HUES6 (cell line): Measurements from ENCODE around the gene MICALL1.

Experiments used
- H3K27ac ChIP-seq: 2 replicates; pipeline ENCODE4 v1.7.0; 2013; ENCODE audit warnings: low read depth, mild to moderate bottlenecking, low read length, inconsistent platforms
- H3K27me3 ChIP-seq: 2 replicates; pipeline ENCODE4 v1.6.1; 2013; ENCODE audit warnings: low read length; ENCODE audit not compliant: control insufficient read depth, insufficient read depth
- H3K36me3 ChIP-seq: 2 replicates; pipeline ENCODE4 v1.6.1; 2013; ENCODE audit warnings: low read length; ENCODE audit not compliant: control insufficient read depth, insufficient read depth
- H3K4me1 ChIP-seq: 2 replicates; pipeline ENCODE4 v1.6.1; 2013; ENCODE audit warnings: low read length; ENCODE audit not compliant: control insufficient read depth, insufficient read depth
- H3K4me3 ChIP-seq: 2 replicates; pipeline ENCODE4 v1.5.1; 2013; ENCODE audit warnings: low read depth, low read length
- H3K9ac ChIP-seq: one replicate; pipeline ENCODE4 v1.6.1; 2013; ENCODE audit warnings: mild to moderate bottlenecking, low read length
- H3K9me3 ChIP-seq: 2 replicates; pipeline ENCODE4 v1.6.1; 2013; ENCODE audit warnings: low read depth, low read length; ENCODE audit not compliant: control insufficient read depth, insufficient read depth

The MICALL1 gene

GRCh38 chr22:37907036-37907954 lies 1.2 kb downstream of the MICALL1 start:
- Histone ChIP-seq H3K27ac (no peak overlapping the region), H3K27me3 (no peaks in the 10 kb centered on the region), H3K36me3 (peaks cover 7% of the 10 kb centered on the region), H3K9me3 (no peaks in the 10 kb centered on the region), H3K9ac (peak overlapping the region; percentile 52), H3K4me1 (peaks cover 52% of the 10 kb centered on the region), H3K4me3 (peak overlapping the region; percentile 72)

GRCh38 chr22:37909766-37910165 lies 3.7 kb downstream of the MICALL1 start:
- peaks cover 50% of the 10 kb centered on the region for H3K4me1 ChIP-seq
- no peak overlapping the region for H3K27ac ChIP-seq
- peaks cover 19% of the 10 kb centered on the region for H3K36me3 ChIP-seq

GRCh38 chr22:37910890-37911672 lies 5.0 kb downstream of the MICALL1 start:
- Histone ChIP-seq H3K36me3 (peaks cover 31% of the 10 kb centered on the region), H3K9ac (peak overlapping the region; percentile 57)

More at GRCh38 chr22:37909766-37910165, 3.7 kb downstream of the MICALL1 start:
- Histone ChIP-seq H3K4me3 (no peak overlapping the region), H3K9me3 (no peaks in the 10 kb centered on the region), H3K27me3 (no peaks in the 10 kb centered on the region), H3K9ac (no peak overlapping the region)

GRCh38 chr22:37911697-37912096 lies 5.6 kb downstream of the MICALL1 start:
- H3K9ac ChIP-seq, result no peak overlapping the region
- peaks cover 37% of the 10 kb centered on the region for H3K36me3 ChIP-seq
- H3K27ac ChIP-seq, result peak overlapping the region; percentile 29; the same call in 1 of the 2 replicates
- H3K4me3 ChIP-seq, result no peak overlapping the region
- H3K4me1 ChIP-seq, result peaks cover 40% of the 10 kb centered on the region
- H3K27me3 ChIP-seq, result no peaks in the 10 kb centered on the region
- H3K9me3 ChIP-seq, result no peaks in the 10 kb centered on the region

More at GRCh38 chr22:37910890-37911672, 5.0 kb downstream of the MICALL1 start:
- Histone ChIP-seq H3K27ac (peak overlapping the region; percentile 74; the same call in 1 of the 2 replicates), H3K27me3 (no peaks in the 10 kb centered on the region), H3K4me1 (peaks cover 40% of the 10 kb centered on the region), H3K4me3 (no peak overlapping the region), H3K9me3 (no peaks in the 10 kb centered on the region)

DNA sequence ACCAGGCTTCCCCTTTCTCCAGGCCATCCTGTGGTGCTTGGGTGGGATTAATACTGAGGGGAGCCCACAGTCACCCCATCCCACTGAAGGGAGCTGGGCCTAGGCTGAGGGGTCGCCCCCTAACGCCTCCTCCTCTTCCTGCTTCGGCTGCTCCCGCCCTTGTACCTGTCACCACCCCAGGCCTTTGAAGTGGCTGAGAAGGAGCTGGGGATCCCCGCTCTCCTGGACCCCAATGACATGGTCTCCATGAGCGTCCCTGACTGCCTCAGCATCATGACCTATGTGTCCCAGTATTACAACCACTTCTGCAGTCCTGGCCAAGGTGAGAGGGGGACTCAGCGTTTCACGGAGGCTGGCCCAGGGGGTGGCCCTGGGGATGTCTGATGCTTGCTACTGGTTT lies 6.1 kb downstream of the MICALL1 start:
- no peaks in the 10 kb centered on the region for H3K27me3 ChIP-seq
- H3K9ac ChIP-seq, result no peak overlapping the region
- no peak overlapping the region for H3K4me3 ChIP-seq
- peaks cover 35% of the 10 kb centered on the region for H3K4me1 ChIP-seq
- H3K36me3 ChIP-seq, result peaks cover 42% of the 10 kb centered on the region
- no peaks in the 10 kb centered on the region for H3K9me3 ChIP-seq
- 0 out of 2 replicates have a peak overlapping the region, but pooled peaks have one; percentile 29 for H3K27ac ChIP-seq

DNA sequence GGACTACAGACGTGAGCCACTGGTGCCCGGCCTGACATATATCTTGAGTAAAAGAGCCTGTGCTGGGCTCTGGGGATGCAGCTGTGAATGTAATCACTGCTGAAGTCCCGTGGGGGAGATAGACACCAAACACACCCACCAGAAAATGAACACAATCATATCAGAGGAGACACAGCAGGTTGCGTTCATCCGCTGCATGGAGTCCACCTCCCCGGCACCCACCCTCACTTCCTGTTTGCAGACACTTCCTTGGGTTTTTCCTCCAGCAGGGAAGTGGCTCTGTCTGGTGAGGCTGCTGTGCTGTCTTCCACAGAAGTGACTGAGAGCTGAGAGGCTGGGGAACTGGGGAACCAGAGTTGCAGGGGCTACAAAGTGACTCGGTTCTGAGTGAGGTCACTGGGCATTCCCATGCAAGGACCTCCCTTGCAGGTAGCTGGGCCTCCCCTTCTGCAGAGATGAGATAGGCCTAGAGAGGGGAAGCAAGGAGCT lies 7.2 kb downstream of the MICALL1 start:
- no peak overlapping the region for H3K4me3 ChIP-seq
- peaks cover 53% of the 10 kb centered on the region for H3K36me3 ChIP-seq
- no peak overlapping the region for H3K9ac ChIP-seq
- 0 out of 2 replicates have a peak overlapping the region, but pooled peaks have one; percentile 23 for H3K27ac ChIP-seq
- no peaks in the 10 kb centered on the region for H3K27me3 ChIP-seq
- H3K4me1 ChIP-seq, result peaks cover 29% of the 10 kb centered on the region
- H3K9me3 ChIP-seq, result no peaks in the 10 kb centered on the region

DNA sequence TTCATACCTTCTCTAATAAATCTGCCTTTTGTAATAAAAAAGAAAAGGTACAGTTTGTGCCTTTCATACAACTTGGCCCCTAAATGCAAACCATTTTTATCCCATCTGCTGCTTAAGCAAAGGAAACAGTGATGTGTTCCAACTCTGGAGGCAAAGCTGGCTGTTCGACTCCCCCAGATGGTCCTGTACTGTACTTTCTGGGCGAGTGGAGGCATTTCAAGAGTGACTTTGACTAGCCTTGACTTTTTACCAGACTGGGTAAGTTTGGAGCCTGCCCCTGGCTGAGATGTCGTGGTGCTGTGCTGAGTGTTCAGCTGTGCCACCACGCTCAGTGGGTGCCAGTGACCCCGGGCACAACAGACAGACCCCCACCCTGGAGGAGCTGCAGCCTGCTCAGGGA lies 10.2 kb downstream of the MICALL1 start:
- Histone ChIP-seq H3K27ac (no peak overlapping the region), H3K9ac (no peak overlapping the region), H3K36me3 (peaks cover 73% of the 10 kb centered on the region), H3K27me3 (no peaks in the 10 kb centered on the region), H3K4me3 (no peak overlapping the region), H3K4me1 (peaks cover 11% of the 10 kb centered on the region), H3K9me3 (no peaks in the 10 kb centered on the region)

GRCh38 chr22:37917874-37918548 lies 11.9 kb downstream of the MICALL1 start:
- no peak overlapping the region for H3K4me3 ChIP-seq
- H3K36me3 ChIP-seq, result peaks cover 69% of the 10 kb centered on the region
- no peak overlapping the region for H3K9ac ChIP-seq
- H3K27ac ChIP-seq, result no peak overlapping the region
- no peaks in the 10 kb centered on the region for H3K9me3 ChIP-seq
- H3K27me3 ChIP-seq, result no peaks in the 10 kb centered on the region
- no peaks in the 10 kb centered on the region for H3K4me1 ChIP-seq

DNA sequence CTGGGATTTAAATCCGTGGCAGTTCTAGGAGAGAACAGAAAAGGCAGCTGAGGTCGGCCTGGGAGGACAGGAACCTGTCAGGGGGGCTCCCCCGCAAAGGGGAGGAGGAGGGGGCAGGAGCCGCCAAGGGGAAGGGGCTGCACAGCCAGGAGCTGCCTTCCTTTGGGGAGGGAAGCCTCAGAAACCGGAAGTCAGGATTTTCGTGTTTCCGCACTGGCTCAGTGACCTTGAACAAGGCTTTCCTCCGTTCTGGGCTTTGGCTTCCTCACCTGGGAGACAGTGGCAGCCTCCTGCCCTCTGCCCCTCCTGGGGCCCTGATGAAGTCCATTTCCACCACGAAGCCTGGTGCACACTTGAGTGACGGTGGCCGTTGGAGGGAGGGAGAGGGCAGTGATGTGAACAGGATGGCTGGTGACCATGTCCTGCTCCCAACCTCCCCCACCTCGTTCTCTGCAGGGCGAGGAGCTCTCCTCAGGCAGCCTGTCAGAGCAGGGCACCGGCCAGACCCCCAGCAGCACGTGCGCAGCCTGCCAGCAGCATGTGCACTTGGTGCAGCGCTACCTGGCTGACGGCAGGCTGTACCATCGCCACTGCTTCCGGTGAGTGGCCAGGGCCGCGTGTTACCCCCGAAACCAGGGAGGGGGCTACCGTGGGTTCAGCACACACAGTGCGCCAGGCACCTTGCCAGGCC lies 12.6 kb downstream of the MICALL1 start:
- Histone ChIP-seq H3K9ac (no peak overlapping the region), H3K4me3 (no peak overlapping the region), H3K27ac (no peak overlapping the region), H3K36me3 (peaks cover 68% of the 10 kb centered on the region), H3K4me1 (no peaks in the 10 kb centered on the region), H3K27me3 (no peaks in the 10 kb centered on the region), H3K9me3 (no peaks in the 10 kb centered on the region)

- Histone ChIP-seq H3K27ac (no peak overlapping the region), H3K27me3 (no peaks in the 10 kb centered on the region), H3K9me3 (no peaks in the 10 kb centered on the region), H3K36me3 (peaks cover 78% of the 10 kb centered on the region), H3K4me1 (no peaks in the 10 kb centered on the region), H3K9ac (no peak overlapping the region), H3K4me3 (no peak overlapping the region)
Observed at GRCh38 chr22:37920126-37920525, 14.0 kb downstream of the MICALL1 start.
